ENCODE measurements around the gene G3BP1.
"Not testable (repeated sequence)": the region's sequence is repeated elsewhere in the genome, so short reads cannot be mapped to it uniquely, and the experiment has no call there.

G3BP1 gene

GRCh38 chr5:151800532-151800931 lies 28.8 kb downstream of the G3BP1 start:
- no peak for DNase-seq

- no peak for DNase-seq
Measured at GRCh38 chr5:151805414-151806223, 33.9 kb downstream of the G3BP1 start.

- DNase-seq, result no peak
Measured at GRCh38 chr5:151808451-151809169, 36.9 kb downstream of the G3BP1 start.

GRCh38 chr5:151810449-151810848 lies 38.7 kb downstream of the G3BP1 start:
- DNase-seq, result no peak

- DNase-seq, result no peak
Measured at GRCh38 chr5:151810897-151811296, 39.1 kb downstream of the G3BP1 start.

- no peak for DNase-seq
Measured at GRCh38 chr5:151811593-151812321, 40.0 kb downstream of the G3BP1 start.

GRCh38 chr5:151812757-151813309 lies 41.1 kb downstream of the G3BP1 start:
- DNase-seq, result no peak

GRCh38 chr5:151815051-151815450 lies 43.3 kb downstream of the G3BP1 start:
- no peak for DNase-seq

- DNase-seq, result no peak
Measured at GRCh38 chr5:151819830-151820229, 48.1 kb downstream of the G3BP1 start.

GRCh38 chr5:151820271-151820670 lies 48.5 kb downstream of the G3BP1 start:
- DNase-seq, result no peak

- DNase-seq, result no peak
Measured at GRCh38 chr5:151820903-151821302, 49.1 kb downstream of the G3BP1 start.

- no peak for DNase-seq
Measured at GRCh38 chr5:151822141-151822540, 50.4 kb downstream of the G3BP1 start.

- peak; percentile 19 for DNase-seq
Measured at GRCh38 chr5:151825445-151825844, 53.7 kb downstream of the G3BP1 start.

GRCh38 chr5:151829370-151829769 lies 57.6 kb downstream of the G3BP1 start:
- DNase-seq, result no peak

- DNase-seq, result not testable (repeated sequence)
Measured at GRCh38 chr5:151832843-151833242, 61.1 kb downstream of the G3BP1 start.

- DNase-seq, result no peak
Measured at GRCh38 chr5:151846765-151847164, 75.0 kb downstream of the G3BP1 start.

GRCh38 chr5:151847871-151848270 lies 76.1 kb downstream of the G3BP1 start:
- no peak for DNase-seq

GRCh38 chr5:151855701-151856100 lies 83.9 kb downstream of the G3BP1 start:
- no peak for DNase-seq

GRCh38 chr5:151856861-151857260 lies 85.1 kb downstream of the G3BP1 start:
- no peak for DNase-seq

- not testable (repeated sequence) for DNase-seq
Measured at GRCh38 chr5:151860867-151861266, 89.1 kb downstream of the G3BP1 start.

Measured in NCI-H1417 treated with DMSO at 0.1 percent for 48 hours (cell line).